HG03378 (cell line): ENCODE data around the gene PODXL.
A peak's percentile ranks its signal among the peaks of the same experiment; 100 is the strongest.
"Not testable (repeated sequence)": the region's sequence is repeated elsewhere in the genome, so short reads cannot be mapped to it uniquely, and the experiment has no call there.

Source experiments
- ATAC-seq: cut with Tn5 transposase; IDR thresholded peaks from one replicate; pipeline ENCODE4 v1.9.1; 2021; ENCODE audit warnings: mild to moderate bottlenecking, moderate library complexity; ENCODE audit not compliant: unreplicated experiment

The PODXL gene

DNA sequence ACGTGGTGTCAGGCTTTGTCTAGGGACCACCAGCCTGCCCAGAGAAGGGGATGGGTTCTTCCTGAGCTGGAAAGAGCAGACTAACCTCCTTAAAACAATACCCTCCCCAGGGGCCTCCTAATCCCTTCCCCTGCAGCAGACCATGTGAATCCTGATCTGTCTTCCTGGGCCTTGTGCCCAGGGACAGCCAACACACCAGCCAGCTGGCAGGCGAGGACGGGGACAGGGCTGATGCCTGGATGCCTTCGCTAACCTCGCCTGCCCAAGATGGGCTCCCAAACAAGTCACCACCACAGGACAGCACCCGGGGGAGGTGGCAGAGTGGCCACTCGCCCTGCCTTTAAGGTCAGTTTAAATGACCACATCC, 17.6 kb downstream of the PODXL start:
- ATAC-seq = no peak

DNA sequence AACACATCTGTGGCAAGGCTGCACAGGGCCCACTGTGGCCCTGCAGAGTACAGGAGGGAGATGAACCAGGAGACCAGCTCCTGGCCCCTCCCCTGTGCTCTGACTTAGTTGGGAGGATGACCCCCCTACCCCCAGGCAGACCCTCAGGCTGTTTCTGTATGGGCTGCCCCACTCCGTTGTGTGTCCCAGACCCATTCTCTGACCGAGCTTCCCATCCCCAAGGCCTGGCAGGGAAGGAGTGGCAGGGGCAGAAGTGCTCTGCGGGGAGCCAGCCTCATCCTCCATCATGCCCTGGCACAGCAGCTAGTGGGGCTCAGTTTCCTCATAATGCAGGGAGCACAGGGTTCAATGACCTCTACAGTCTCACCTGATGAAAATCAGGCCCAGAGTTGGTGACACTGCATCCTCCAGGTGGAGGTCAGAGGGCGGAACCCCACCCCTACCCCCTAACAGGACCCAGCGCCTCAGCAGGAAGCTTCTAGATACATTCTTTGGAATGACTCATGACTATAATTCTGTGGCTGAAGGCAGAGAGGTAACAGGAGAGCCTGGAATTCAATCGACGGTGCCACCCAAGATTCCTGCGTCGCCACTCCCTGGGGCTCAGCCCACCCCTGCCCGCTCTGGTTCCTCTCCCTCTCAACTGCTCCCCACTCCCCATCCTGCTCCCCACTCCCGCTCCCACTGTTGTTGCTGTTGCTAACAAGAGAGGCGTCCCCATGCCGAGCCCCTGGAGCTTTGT, 18.2 kb downstream of the PODXL start:
- ATAC-seq = no peak

DNA sequence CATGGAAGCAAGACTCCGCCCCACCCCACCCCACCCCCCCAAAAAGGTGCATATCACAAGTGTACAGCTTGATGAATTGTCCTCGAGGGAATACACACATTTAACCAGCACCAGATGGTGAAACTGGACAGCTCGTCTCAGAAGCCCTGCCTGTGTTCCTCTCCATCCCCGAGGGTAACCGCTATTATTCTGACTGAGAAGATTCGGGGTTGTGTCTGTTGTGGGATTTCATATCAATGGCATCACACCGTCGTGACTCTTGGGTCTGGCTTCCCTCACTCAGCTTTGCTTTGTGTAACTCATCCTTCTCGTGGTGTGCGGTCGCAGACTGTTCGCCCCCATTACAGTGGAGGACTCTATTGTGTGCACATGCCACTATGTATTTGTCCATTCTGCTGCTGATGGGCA, 18.9 kb downstream of the PODXL start:
- ATAC-seq = no peak

DNA sequence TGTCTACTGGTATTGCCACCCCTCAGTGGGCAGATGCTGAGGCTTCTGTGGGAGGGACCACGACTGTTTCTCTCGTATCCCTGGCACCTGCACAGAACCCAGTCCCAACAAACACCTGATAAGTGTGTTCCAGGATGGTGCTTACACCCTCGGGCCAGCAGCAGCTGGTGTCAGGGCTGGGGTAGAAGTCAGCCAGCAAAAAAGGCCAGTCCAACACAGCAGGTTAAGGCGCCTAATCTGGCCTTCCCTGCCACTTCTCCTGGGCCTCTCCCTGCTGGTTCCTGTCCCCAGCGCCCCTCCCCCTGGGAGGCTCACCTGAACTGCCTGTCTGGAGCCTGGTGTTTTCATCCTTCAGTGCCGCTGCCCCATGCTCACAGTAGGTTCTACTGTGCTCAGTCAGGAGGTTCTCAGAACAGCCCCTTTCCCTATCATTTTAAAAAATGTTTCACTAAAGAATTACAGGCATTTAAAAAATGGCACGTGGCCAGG, 20.0 kb downstream of the PODXL start:
- ATAC-seq = no peak

DNA sequence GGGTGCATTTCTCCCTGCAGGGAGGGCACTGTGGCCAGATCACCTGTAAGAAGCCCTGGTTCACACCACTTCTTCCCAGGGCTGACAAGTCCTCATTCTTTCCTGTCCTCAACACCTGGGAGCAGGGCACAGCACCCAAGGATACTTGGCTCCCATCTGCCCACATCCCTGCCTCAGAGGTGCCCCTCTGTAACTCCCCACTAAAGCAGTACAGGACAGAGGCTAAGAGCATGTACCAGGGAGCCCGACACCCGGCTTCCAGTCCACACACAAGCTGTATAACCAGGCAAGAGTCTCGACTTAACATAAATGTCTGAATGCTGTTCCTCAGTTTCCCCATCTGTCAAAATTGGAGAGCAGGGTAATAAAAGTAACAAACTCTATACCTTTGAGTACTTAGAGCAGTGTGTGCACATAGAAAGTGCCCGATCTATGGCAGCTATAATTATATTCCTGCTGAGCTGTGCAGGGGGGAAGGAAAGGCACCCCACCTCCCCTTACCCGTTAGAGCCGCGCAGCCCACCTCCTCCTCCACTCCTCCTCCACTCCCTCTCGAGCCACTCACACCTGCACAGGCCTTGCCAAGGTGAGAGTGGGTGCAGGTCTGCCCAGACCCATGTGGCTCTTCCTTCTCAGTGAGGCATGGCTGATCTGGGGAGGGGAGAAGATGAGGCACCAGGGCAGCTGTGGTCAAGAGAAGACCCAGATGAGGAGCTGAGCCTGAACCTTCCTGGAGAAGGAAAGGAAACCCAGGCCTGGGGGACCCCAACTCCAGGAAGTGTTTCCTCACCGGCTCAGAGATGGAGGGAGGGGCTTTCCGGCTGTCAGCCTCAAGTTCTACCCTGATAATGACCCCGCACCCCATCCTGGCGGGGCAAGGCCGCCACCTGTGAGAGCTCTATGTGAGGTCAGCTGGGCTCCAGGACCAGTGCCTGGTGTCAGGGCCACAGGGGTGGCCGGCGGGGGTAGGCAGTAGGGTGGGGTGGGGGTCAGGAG, 22.6 kb downstream of the PODXL start:
- no peak for ATAC-seq

DNA sequence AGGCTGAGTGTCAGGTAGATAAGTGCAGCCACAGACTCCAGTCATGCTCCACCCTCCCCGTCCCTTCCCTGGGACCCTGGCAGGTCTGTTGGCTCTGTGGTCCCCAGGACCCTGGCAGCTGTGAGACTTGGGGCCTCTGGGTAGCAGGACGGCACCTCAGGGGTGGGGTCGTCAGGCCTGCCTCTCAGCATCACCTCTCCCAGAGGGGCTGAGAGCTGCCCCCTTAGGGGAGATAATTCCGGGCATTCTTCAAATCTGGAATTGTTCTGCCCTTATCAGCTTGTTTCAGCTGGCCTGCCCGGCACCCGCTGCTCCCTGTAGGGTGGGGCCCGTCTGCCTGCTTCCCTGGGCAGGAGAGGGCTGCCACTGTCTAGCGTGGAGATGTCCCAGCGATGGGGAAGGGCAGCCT, 23.3 kb downstream of the PODXL start:
- ATAC-seq = no peak

DNA sequence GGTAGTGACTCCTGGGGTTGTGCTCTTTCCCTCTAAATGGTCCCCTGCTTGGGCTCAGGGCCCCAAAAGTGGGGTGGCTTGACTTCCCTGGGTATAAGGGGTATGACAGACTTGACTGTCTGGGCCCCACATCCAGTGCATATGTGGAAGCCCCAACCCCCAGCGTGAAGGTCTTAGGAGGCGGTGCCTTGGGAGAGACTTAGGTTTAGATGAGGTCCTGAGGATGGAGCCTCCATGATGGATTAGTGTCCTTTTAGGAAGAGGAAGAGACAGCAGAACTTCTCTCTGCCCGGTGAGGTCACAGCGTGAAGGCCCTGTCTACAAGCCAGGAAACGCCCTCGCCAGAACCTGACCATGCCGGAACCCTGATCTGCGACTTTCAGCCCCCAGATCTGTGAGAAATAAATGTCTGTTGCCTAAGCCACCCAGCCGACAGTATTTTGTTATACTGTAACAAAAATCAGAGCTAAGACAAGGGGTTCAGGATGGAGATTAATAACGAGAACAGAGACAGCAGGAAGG, 23.8 kb downstream of the PODXL start:
- ATAC-seq = no peak

DNA sequence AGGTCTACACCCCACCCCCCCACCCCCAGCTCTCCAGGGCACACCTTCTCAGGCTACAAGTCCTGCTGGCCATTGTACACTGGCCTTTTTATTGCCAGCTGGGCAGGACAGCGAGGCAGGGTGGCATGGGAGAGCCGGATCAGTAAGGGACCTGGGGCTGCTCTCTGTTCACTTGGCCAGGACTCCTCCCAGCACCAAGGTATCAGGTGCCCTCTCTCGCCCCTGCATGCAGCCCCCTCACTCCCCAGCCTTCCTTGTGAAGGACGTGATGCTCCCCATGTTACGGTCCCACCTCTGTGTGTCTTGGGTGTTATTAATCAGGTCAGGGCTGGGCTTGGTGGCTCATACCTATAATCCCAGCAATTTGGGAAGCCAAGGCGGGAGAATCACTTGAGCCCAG, 26.3 kb downstream of the PODXL start:
- ATAC-seq = no peak

DNA sequence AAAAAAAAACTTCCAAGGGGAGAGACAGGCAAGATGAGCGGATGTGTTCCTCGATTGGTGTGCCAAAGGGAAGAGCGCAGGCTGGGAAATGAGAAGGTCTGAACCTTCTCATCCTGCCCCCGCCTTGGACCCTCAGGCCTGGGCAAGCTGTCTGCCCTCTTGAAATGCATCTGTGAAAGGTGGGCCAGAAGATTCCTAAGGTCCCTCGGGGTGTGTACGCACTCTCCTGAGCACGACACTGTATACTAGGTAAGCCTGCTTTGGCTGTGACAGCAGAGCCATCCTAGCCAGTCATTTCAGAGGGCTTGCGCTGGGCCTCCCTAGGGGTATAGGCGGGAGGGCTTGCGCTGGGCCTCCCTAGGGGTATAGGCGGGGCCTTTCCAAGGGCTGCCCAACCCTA, 26.8 kb downstream of the PODXL start:
- no peak for ATAC-seq

DNA sequence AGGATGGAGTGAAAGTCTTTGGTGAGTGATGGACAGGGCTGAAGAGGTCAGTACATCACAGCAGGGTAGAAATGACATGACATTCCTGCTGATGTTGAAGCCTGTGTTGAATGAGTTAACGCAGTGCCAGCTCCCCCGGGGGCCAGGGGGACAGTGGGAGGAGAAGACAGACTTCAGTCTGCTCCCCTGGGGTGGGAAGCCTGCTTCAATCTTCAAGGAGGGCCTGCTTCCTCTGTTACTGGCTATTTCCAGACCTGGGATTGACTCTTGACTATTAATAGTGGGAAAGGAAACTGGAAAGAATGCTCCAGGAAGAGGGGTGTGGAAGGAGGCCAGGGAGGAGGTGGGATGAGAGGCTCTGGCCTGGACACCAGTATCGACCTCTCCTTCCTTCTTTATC, 27.2 kb downstream of the PODXL start:
- no peak for ATAC-seq

DNA sequence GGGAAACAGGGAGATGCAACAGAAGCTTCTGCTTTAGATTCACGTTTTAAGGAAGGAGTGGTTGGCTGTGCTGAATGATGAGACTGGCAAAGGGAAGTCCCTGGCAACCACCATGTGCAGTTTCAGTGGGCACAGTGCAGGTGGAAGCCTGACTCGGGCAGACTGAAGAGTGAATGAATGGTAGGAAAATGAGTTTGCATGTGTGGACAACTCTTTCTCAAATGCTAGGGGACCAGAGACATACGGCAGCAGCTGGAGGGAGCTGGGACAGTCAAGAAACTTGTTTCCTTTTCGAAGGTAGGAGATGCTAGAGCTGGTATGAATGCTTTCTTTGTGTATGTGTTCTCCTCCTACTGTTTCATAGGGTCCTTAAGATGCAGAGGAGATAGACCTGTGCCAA, 29.0 kb downstream of the PODXL start:
- no peak for ATAC-seq

DNA sequence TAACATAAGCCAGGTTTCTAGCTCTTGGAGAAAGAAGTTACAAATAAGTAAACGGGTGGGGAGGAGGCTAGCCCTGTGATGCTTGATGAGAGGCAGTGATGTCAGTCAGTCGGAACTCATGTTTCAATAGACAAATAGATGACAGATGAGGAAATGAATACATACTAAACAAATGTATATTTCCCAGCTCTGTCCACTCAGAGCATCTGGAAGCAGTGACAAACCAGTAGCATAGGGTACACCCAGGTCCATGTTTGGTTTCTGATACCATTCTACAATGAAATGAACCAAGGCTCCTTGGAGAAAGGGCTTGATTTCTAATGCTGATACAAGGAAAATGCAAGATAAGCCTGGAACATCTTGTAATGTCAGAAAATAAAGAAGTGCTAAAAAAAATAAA, 30.6 kb downstream of the PODXL start:
- ATAC-seq = no peak

DNA sequence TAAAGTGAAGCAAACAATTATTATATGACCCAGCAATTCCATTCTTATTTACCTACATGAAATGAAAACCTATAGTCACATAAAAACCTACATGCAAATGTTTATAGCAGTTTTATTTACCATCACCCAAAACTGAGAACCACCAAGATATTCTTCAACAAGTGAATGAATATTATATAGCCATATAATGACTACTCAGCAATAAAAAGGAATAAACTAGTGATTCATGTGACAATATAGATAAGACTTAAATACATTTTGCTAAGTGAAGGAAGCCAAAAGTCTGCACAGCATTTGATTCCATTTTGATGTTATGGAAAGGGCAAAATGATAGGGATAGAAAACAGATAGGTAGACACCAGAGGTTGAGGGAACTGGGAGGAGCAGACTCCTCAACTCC, 31.7 kb downstream of the PODXL start:
- ATAC-seq = no peak

DNA sequence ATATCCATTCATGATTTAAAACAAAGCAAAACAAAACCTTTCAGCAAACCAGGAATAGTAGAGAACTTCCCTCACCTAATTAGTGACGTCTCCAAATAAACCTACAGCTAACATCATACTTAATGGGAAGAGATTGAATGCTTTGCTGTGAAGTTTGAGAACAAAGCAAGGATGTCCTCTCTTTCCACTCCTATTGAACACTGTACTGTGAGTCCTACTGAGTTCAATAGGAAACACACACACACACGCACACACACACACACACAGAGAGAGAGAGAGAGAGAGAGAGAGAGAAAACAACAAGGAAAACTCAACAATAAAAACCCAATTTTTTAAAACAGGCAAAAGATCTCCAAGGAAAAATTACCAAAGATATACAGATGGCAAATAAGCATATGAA, 32.3 kb downstream of the PODXL start:
- no peak for ATAC-seq

DNA sequence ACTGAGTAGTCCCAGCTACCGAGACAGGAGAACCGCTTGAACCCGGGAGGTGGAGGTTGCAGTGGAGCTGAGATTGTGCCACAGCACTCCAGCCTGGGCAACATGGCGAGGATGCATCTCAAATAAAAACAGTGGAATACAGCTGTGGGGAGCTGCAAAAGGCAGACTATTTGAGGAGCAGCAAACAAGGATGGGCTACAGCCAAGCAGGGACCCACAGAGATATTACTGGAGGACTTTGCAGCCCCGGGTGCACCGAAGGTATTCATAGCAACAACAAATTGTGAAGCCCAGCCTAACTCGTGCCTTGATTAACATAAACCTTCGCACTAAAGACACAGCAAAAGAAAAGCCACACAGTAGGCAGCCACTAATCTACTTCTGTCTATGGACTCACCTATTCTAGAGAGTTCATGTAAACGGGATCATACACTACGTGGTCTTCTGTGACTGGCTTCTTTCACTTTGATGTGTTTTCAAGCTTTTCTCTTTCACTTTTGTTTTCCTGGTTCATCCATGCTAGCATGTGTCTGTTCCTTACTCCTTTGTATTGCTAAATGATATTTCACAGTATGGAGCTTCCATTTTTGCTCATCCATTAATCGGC, 34.0 kb downstream of the PODXL start:
- peak; percentile 64 for ATAC-seq

DNA sequence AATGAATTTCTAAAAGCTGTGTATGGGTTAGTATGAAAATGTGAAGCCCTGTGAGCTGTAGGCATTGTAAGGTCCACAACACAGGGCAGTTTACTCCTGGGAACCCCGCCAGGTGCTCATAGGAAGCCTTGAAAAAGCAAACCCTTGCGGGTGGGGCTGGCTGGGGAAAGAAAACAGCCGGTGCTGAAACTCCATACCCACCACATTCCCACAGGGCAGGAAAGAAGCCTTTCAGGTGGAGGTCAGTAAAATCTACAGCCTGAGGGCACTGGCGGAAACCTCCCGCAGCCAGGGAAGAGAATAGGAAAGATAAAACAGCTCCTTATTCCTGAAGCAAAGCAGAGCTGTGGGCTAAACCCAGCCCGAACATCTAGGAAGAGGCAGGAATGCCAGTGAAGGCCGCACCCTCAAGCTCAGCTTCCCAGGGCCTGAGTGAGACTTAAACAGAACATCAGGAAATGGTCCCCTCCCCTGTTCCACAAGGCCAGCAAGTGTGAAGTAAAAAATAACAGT, 34.7 kb downstream of the PODXL start:
- ATAC-seq = no peak

DNA sequence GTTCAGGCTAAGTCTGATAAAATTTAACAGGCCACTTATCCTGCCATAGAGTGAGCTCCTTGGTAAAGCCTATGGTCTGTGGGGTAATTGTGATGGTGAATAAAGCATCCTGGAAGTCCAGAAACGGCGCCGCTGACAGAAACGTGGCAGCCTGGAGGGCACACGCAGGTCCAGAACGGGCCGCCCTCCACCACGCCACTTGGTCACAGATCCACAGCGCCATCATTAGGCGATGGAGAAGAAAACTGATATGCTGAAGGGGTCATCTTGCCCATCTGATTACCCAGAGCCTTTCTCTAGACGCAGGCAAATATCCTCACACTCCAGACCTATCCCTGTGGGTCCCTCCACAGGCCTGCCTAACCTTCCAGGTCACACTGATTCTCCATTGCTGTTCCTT, 37.8 kb downstream of the PODXL start:
- no peak for ATAC-seq

DNA sequence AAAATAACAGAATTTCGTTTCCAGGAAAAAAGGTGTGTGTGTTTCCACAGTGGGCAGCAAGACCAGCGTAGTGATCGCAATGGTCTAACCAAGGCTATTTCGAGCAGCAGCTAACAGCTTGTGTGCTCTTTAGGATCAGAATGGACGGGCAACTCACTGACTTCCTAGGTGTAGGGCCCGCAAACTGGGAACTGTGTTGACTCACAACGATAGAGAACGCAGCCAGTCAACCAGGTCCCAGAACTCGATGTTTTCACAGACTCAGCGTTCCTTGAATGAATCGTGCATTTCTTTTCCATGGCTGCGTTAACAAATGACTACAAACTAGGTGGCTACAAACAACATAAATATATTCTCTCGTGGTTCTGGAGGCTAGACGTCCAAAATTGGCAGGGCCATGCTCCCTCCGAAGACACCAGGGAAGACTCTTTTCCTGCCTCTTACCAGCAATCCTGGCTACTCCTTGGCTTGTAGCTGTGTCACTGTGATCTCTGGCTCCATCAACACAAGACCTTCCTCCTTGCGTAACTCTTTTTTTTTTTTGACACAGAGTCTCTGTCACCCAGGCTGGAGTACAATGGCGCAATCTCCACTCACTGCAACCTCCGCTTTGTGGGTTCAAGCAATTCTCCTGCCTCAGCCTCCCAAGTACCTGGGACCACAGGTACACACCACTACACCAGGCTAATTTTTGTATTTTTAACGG, 39.1 kb downstream of the PODXL start:
- ATAC-seq = no peak

DNA sequence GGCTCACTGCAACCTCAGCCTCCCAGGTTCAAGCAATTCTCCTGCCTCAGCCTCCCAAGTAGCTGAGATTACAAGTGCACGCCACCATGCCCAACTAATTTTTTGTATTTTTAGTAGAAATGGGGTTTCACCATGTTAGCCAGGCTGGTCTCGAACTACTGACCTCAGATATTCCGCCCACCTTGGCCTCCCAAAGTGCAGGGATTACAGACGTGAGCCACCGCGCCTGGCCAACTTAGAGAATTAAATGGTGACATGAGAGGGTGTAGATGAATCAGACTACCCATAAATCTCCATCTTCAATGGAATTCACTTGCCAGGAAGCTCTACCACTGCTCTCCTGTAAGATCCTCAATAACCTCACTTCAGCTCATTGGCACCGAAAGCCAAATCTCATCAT, 41.0 kb downstream of the PODXL start:
- ATAC-seq = not testable (repeated sequence)

DNA sequence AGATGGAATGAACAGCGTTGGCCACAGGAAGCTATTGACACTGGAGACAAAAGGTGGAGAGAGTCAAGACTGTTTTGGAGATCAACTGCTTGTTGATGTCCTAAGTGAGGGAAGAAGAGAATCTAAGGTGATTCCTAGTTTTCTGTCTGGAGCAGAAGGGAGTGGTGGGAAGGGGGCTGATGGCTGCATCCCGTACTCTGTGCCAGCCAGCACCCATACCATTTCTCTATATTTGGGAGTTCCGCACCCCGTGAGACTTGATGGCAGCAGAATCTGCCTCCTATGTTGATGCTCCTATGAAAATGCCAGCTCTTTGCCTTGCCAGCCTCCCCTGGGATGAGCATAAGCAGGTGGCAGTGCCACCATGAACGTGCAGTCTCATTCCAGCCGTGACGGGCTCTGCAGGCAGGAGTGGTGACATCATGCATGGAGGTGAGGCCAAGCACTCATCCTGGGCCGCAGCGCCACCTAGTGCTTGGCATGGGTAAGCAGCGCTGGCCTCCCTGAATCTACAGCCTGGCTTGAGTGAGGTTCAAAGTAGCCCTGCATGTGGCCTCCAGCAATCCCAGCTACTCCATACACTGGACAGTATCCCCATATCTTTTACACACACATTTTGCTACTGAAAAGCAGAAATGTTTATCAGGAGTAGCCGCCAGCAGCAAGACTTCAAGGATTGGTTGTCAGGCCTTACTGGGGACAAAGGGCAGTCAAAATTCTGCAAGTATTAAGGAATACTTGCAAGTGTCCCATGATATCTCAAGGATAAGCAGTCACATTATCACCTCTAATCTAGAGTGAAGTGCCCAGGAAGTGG, 43.0 kb downstream of the PODXL start:
- peak; percentile 90 for ATAC-seq
